Ovary (tissue), 3 donors: Measurements from ENCODE around the gene MDGA2.

Source experiments
- CTCF ChIP-seq, 3 donors: fragments of 450-650 bp in 2 of 3; fragments of 200-600 bp in 1 of 3; IDR thresholded peaks; one replicate each; pipeline versions ENCODE4 v1.5.1 to v1.8.0; 2016 to 2022; ENCODE audit warnings: antibody characterized with exemption in 3 of 3, mild to moderate bottlenecking in 1 of 3
- POLR2A ChIP-seq: fragments of 450-650 bp; IDR thresholded peaks from one replicate; pipeline ENCODE4 v1.6.1; 2017; ENCODE audit warnings: antibody characterized with exemption, mild to moderate bottlenecking, moderate library complexity
- donor health status: DM: no; HTN: no; CAD: no.

GRCh38 chr14:47297374-47297773 is 378.0 kb downstream of the MDGA2 start:
- no peak for TF ChIP-seq CTCF (IDR thresholded peaks at IDR 0.05)
- no peak for TF ChIP-seq POLR2A
